Placental pericyte (primary cell): ENCODE results near the gene RGMB. TPM values are rescaled to one million over a fixed set of nuclear protein-coding genes. Genes with fewer than 3 reads are reported as not detected.

ENCODE experiments used
- total RNA-seq: library from RNA; depleted of rRNA; stranded (reverse); fragments of >200 nt; gene quantifications from 2 replicates; pipeline ENCODE4 v1.2.3, GENCODE V29; 2012

RGMB gene
- 36.1 and 316 TPM in 2 replicates for total RNA-seq

GRCh38 chr5:98773464-98774191, at the start of gene RGMB:
Gene RGMB, plus strand, starts transcription at chr5:98773663. Its CDS starts 408 bp downstream, at chr5:98774071.

Other genes with a start within 250 kb of the RGMB start
- gene CHD1, start 155.3 kb downstream of the RGMB start, total RNA-seq: 31.7 and 47.4 TPM in 2 replicates